Measurements from ENCODE around the gene FGFR3. TPM values are rescaled to one million over a fixed set of nuclear protein-coding genes. Genes with fewer than 3 reads are reported as not detected.

The FGFR3 gene
- polyA plus RNA-seq, 1 donor from 2014 or later, result 0.48 TPM

GRCh38 chr4:1787411-1788077 lies 5.5 kb upstream of the FGFR3 start:
- no peak overlapping the region for H3K9ac ChIP-seq (ENCODE audit: low read length)
- peaks cover 10% of the 10 kb centered on the region for H3K27me3 ChIP-seq (ENCODE audit: insufficient read depth, low read depth, low read length)
- H3K79me2 ChIP-seq (replicated peaks; ENCODE audit: insufficient read depth, low read length), result no peaks in the 10 kb centered on the region
- H3K36me3 ChIP-seq (ENCODE audit: insufficient read depth, low read length), result no peaks in the 10 kb centered on the region
- TF ChIP-seq RAD21 (conservative IDR thresholded peaks at IDR 0.05) (no peak), SMC3 (conservative IDR thresholded peaks at IDR 0.05; ENCODE audit: poor library complexity) (no peak), EZH2 (IDR thresholded peaks at IDR 0.05; ENCODE audit: borderline replicate concordance, insufficient read depth, low read length, poor library complexity, severe bottlenecking) (no peak), MXI1 (conservative IDR thresholded peaks at IDR 0.05; ENCODE audit: poor library complexity, severe bottlenecking) (no peak), REST (IDR thresholded peaks at IDR 0.05; ENCODE audit: borderline replicate concordance) (no peak)
- no peaks in the 10 kb centered on the region for H4K20me1 ChIP-seq (ENCODE audit: insufficient read depth)
- H3K27ac ChIP-seq (ENCODE audit: low read length), result no peak overlapping the region
- no peaks in the 10 kb centered on the region for H3K9me2 ChIP-seq (ENCODE audit: insufficient read depth, low read length)
- no peak overlapping the region for H3K4me2 ChIP-seq (ENCODE audit: low read length)
- no peaks in the 10 kb centered on the region for H3K9me3 ChIP-seq (ENCODE audit: low read length)
- H2AFZ ChIP-seq (ENCODE audit: low read depth, low read length), result no peak overlapping the region
- H3F3A ChIP-seq (ENCODE audit: insufficient read depth, low read length, poor library complexity, severe bottlenecking), result no peaks in the 10 kb centered on the region
- H3K4me3 ChIP-seq (ENCODE audit: low read length), result no peak overlapping the region

- Histone ChIP-seq H3K27me3 (ENCODE audit: insufficient read depth, low read depth, low read length) (peaks cover 13% of the 10 kb centered on the region), H2AFZ (ENCODE audit: low read depth, low read length) (no peak overlapping the region), H3F3A (ENCODE audit: insufficient read depth, low read length, poor library complexity, severe bottlenecking) (no peaks in the 10 kb centered on the region), H3K27ac (ENCODE audit: low read length) (no peak overlapping the region), H3K9ac (ENCODE audit: low read length) (no peak overlapping the region), H3K79me2 (replicated peaks; ENCODE audit: insufficient read depth, low read length) (no peaks in the 10 kb centered on the region), H3K9me3 (ENCODE audit: low read length) (no peaks in the 10 kb centered on the region), H3K9me2 (ENCODE audit: insufficient read depth, low read length) (no peaks in the 10 kb centered on the region), H3K4me2 (ENCODE audit: low read length) (no peak overlapping the region), H3K36me3 (ENCODE audit: insufficient read depth, low read length) (no peaks in the 10 kb centered on the region), H4K20me1 (ENCODE audit: insufficient read depth) (no peaks in the 10 kb centered on the region), H3K4me3 (ENCODE audit: low read length) (no peak overlapping the region)
- no peak for TF ChIP-seq SMC3 (conservative IDR thresholded peaks at IDR 0.05; ENCODE audit: poor library complexity)
- no peak for TF ChIP-seq POLR2AphosphoS5 (IDR thresholded peaks at IDR 0.05)
- TF ChIP-seq MXI1 (conservative IDR thresholded peaks at IDR 0.05; ENCODE audit: poor library complexity, severe bottlenecking), result no peak
- no peak for TF ChIP-seq EP300 (conservative IDR thresholded peaks at IDR 0.05; ENCODE audit: poor library complexity, severe bottlenecking)
- TF ChIP-seq RAD21 (conservative IDR thresholded peaks at IDR 0.05), result no peak
- TF ChIP-seq TAF1 (IDR thresholded peaks at IDR 0.05; ENCODE audit: low read depth), result no peak
- TF ChIP-seq CTCF (IDR thresholded peaks at IDR 0.05; ENCODE audit: poor library complexity, severe bottlenecking), result no peak
- TF ChIP-seq REST (IDR thresholded peaks at IDR 0.05; ENCODE audit: borderline replicate concordance), result no peak
- no peak for TF ChIP-seq EZH2 (IDR thresholded peaks at IDR 0.05; ENCODE audit: borderline replicate concordance, insufficient read depth, low read length, poor library complexity, severe bottlenecking)
Measured at GRCh38 chr4:1788254-1788973, 4.7 kb upstream of the FGFR3 start.
